Spinal cord (tissue), 10 donors: Measurements from ENCODE around the gene SPO11. TPM values are rescaled to one million over a fixed set of nuclear protein-coding genes. Genes with fewer than 3 reads are reported as not detected.

Experiments
- DNase-seq, 6 donors: peaks; one replicate each; pipeline versions ENCODE4 v3.0.0 to v3.0.0-alpha.2; 2013 to 2015; ENCODE audit warnings: low spot score in 6 of 6, low read depth in 4 of 6
- H3K27ac ChIP-seq: one replicate; pipeline ENCODE4 v1.5.1; 2013; ENCODE audit warnings: low read depth, low read length, control low read depth
- H3K27me3 ChIP-seq: one replicate; pipeline ENCODE4 v1.6.1; 2013; ENCODE audit warnings: low read length; ENCODE audit not compliant: control insufficient read depth, insufficient read depth
- H3K36me3 ChIP-seq: one replicate; pipeline ENCODE4 v1.6.1; 2013; ENCODE audit warnings: low read length; ENCODE audit not compliant: control insufficient read depth, insufficient read depth
- H3K4me1 ChIP-seq: one replicate; pipeline ENCODE4 v1.6.1; 2013; ENCODE audit warnings: low read length; ENCODE audit not compliant: control insufficient read depth, insufficient read depth
- H3K4me3 ChIP-seq: one replicate; pipeline ENCODE4 v1.5.1; 2013; ENCODE audit warnings: low read depth, low read length, control low read depth
- H3K9me3 ChIP-seq: one replicate; pipeline ENCODE4 v1.6.1; 2013; ENCODE audit warnings: low read length; ENCODE audit not compliant: control insufficient read depth, insufficient read depth
- WGBS: methylation state at CpG from one replicate; pipeline ENCODE4 v1.1.5; 2013; ENCODE audit warnings: missing lambda C conversion rate; ENCODE audit not compliant: insufficient coverage; 5-methylcytosine and 5-hydroxymethylcytosine counted together
- polyA plus RNA-seq, 2 donors: library from polyadenylated mRNA; unstranded; fragments of 120-200 nt; gene quantifications; one replicate each; pipeline ENCODE4 v1.2.1, GENCODE V29; 2013; ENCODE audit not compliant: insufficient read length in 2 of 2
- total RNA-seq, 2 donors: library from RNA; depleted of rRNA in 1 of 2; stranded (reverse); fragments of 120-200 nt in 1 of 2; fragments of >200 nt in 1 of 2; gene quantifications; one replicate each; pipeline versions ENCODE4 v1.2.3 to v1.2.4, GENCODE V29; 2013 to 2014
- donor health status: healthy.

Gene SPO11
- total and polyA plus RNA-seq, 4 donors: not detected

DNA sequence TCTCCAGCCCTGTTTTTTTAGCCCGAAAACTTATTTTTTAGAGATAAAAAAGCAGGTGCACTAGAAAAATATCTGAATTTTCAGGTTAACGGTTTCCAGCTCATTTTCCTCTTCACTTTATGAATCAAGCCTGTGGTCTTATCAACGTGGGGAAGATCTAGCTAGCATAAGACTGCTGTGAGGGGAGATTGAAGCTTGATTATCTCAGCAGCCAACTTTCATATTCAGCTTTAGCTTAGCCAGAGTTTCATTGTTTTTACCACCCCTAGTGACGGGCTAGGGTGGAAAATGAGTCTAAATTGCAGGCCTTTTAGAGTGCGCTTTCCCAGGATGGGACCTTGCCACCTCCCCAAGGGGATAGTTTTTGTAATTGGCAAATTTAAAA lies 49.7 kb downstream of the SPO11 start:
- WGBS: 80% methylated on average over 2 of the region's 5 CpGs

DNA sequence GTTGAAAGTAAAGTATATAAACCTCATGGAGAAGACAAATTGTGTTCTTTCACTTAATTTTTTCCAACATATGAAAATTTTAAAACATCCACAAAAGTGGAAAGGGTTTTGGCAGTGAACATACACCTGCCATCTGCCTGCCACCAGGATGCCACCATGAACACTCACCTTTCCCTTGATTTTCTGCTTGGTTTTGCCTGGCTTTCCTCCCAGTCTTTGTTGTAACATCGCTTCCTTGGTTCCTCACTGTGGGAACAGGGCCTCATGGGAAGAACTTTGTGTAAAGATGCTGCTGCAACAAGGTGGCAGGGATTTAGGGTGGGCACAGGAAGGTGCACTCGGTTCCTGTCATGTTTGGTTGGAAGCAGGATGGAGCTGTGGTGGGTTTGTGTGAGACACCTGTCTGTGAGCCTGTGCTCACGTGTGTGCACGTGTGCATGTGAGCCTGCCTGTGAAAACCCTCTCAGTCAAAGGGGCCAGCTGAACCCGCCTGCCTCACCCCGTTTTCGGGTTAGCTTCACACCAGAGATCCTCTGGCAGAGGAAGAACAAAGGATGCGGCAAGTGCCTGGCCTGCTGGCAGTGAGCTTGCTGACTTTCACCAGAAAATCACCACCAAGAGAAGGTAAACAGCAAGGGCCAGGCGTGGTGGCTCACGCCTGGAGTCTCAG lies 50.6 kb downstream of the SPO11 start:
- H3K36me3 ChIP-seq: peaks cover 48% of the 10 kb centered on the region
- H3K27ac ChIP-seq: no peak overlapping the region
- no peak overlapping the region for H3K4me3 ChIP-seq
- no peaks in the 10 kb centered on the region for H3K4me1 ChIP-seq
- DNase-seq: no peak
- WGBS: 86% methylated on average over 8 of the region's 10 CpGs
- H3K9me3 ChIP-seq: no peaks in the 10 kb centered on the region
- no peaks in the 10 kb centered on the region for H3K27me3 ChIP-seq

More for the DNA sequence above, 49.7 kb downstream of the SPO11 start:
- Histone ChIP-seq H3K9me3 (no peaks in the 10 kb centered on the region), H3K4me3 (no peak overlapping the region), H3K4me1 (no peaks in the 10 kb centered on the region), H3K36me3 (peaks cover 51% of the 10 kb centered on the region), H3K27me3 (no peaks in the 10 kb centered on the region), H3K27ac (no peak overlapping the region)
- peak in 1 of 6 donors; percentile 42 for DNase-seq

- Histone ChIP-seq H3K27me3 (no peaks in the 10 kb centered on the region), H3K36me3 (peaks cover 45% of the 10 kb centered on the region), H3K4me1 (no peaks in the 10 kb centered on the region), H3K27ac (no peak overlapping the region), H3K4me3 (no peak overlapping the region), H3K9me3 (no peaks in the 10 kb centered on the region)
- DNase-seq: peak; percentile 53 to 93 (median 68)
- 49% methylated on average over 15 of the region's 20 CpGs for WGBS
Observed at GRCh38 chr20:57381596-57382503, 52.2 kb downstream of the SPO11 start.

GRCh38 chr20:57382516-57382915 lies 52.9 kb downstream of the SPO11 start:
- Histone ChIP-seq H3K27ac (no peak overlapping the region), H3K4me1 (no peaks in the 10 kb centered on the region), H3K9me3 (no peaks in the 10 kb centered on the region), H3K4me3 (no peak overlapping the region), H3K36me3 (peaks cover 39% of the 10 kb centered on the region), H3K27me3 (no peaks in the 10 kb centered on the region)
- no peak for DNase-seq
- WGBS: 90% methylated on average over 2 of the region's 5 CpGs

- H3K27me3 ChIP-seq: no peaks in the 10 kb centered on the region
- H3K36me3 ChIP-seq: peaks cover 33% of the 10 kb centered on the region
- H3K4me1 ChIP-seq: peaks cover 4% of the 10 kb centered on the region
- no peak overlapping the region for H3K27ac ChIP-seq
- no peak for DNase-seq
- no peaks in the 10 kb centered on the region for H3K9me3 ChIP-seq
- WGBS: 87% methylated on average over 11 of the region's 20 CpGs
- no peak overlapping the region for H3K4me3 ChIP-seq
Observed at GRCh38 chr20:57383447-57384347, 54.1 kb downstream of the SPO11 start.

DNA sequence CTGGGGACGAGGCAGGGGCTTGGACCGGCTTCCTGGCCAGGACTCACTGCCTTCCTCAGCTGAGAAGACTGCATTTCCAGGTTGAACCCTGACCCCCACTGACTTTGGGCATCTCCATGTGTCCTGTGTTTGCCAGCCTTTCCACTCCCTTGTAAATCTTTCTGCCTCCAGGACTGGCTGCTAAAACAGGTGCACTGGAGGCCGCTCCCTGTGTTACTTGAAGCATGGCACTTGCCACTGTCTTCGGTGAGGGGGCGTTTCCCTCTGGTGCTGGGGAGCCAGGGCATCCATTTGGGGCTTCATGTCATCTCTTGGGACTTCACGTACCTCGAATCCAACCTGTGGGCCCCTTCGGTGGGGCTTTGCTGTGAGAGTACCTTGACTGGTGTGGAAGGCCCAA lies 54.9 kb downstream of the SPO11 start:
- H3K9me3 ChIP-seq: no peaks in the 10 kb centered on the region
- H3K36me3 ChIP-seq: peaks cover 33% of the 10 kb centered on the region
- H3K27me3 ChIP-seq: peaks cover under 1% of the 10 kb centered on the region
- no peak overlapping the region for H3K4me3 ChIP-seq
- H3K4me1 ChIP-seq: peaks cover 7% of the 10 kb centered on the region
- H3K27ac ChIP-seq: no peak overlapping the region
- WGBS: 94% methylated on average over 8 of the region's 8 CpGs
- no peak for DNase-seq

- peaks cover 33% of the 10 kb centered on the region for H3K36me3 ChIP-seq
- no peak overlapping the region for H3K27ac ChIP-seq
- no peak for DNase-seq
Observed at GRCh38 chr20:57384953-57385761, 55.6 kb downstream of the SPO11 start.

DNA sequence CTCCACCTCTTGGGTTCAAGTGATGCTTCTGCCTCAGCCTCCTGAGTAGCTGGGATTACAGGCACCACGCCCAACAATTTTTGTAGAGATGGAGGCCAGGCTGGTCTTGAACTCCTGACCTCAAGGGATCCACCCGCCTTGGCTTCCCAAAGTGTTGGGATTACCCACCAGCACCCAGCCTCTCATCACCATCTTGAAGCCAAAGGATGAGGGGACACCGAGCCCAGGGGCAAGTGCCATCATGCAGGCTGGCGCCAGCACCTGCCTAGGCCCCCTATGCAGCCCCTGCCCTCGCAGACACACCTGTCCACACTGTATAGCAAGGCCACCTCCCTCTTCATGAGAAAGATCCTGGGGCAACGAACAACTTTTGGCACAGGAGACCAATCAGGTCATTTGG lies 56.3 kb downstream of the SPO11 start:
- DNase-seq: no peak
- WGBS: 88% methylated on average over 6 of the region's 6 CpGs
- H3K4me3 ChIP-seq: no peak overlapping the region

More at GRCh38 chr20:57384953-57385761, 55.6 kb downstream of the SPO11 start:
- no peaks in the 10 kb centered on the region for H3K9me3 ChIP-seq
- 90% methylated on average over 27 of the region's 29 CpGs for WGBS
- peaks cover 14% of the 10 kb centered on the region for H3K4me1 ChIP-seq
- peaks cover 7% of the 10 kb centered on the region for H3K27me3 ChIP-seq
- no peak overlapping the region for H3K4me3 ChIP-seq

More for the DNA sequence above, 56.3 kb downstream of the SPO11 start:
- H3K36me3 ChIP-seq: peaks cover 25% of the 10 kb centered on the region
- peaks cover 19% of the 10 kb centered on the region for H3K4me1 ChIP-seq
- H3K27me3 ChIP-seq: peaks cover 11% of the 10 kb centered on the region
- H3K27ac ChIP-seq: no peak overlapping the region
- H3K9me3 ChIP-seq: no peaks in the 10 kb centered on the region
